GM12872 (cell line): ENCODE results near the gene ATP9A.

ENCODE experiments used
- TF ChIP-seq, protein P1 (sequence below): IDR thresholded peaks from 3 replicates; pipeline ENCODE4 v1.5.1; 2011; ENCODE audit warnings: low read depth, mild to moderate bottlenecking, low read length, moderate library complexity; ENCODE audit not compliant: insufficient read depth

Gene ATP9A

DNA sequence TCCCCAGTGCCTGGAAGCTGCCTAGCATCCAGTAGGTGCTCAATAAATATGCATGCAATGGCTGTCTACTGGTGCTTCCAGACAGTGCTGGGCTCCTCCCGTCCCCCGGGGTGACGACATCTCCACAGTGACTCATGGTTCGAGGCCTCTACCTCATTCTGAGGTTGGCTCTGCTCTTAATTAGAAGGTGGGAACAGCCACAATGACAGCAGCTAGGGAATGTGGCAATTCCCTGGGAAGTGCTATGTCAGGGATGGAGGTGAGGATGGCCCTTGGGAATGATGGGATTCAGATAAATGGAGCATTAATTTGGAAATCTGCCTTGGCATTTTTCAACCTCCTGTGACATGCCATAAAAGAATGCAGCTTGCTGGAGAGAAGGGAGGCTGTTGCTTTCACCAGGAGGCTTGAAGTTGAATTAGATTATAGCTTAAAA is 182.2 kb downstream of the ATP9A start:
- TF ChIP-seq, protein P1, sequence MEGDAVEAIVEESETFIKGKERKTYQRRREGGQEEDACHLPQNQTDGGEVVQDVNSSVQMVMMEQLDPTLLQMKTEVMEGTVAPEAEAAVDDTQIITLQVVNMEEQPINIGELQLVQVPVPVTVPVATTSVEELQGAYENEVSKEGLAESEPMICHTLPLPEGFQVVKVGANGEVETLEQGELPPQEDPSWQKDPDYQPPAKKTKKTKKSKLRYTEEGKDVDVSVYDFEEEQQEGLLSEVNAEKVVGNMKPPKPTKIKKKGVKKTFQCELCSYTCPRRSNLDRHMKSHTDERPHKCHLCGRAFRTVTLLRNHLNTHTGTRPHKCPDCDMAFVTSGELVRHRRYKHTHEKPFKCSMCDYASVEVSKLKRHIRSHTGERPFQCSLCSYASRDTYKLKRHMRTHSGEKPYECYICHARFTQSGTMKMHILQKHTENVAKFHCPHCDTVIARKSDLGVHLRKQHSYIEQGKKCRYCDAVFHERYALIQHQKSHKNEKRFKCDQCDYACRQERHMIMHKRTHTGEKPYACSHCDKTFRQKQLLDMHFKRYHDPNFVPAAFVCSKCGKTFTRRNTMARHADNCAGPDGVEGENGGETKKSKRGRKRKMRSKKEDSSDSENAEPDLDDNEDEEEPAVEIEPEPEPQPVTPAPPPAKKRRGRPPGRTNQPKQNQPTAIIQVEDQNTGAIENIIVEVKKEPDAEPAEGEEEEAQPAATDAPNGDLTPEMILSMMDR, result no peak

DNA sequence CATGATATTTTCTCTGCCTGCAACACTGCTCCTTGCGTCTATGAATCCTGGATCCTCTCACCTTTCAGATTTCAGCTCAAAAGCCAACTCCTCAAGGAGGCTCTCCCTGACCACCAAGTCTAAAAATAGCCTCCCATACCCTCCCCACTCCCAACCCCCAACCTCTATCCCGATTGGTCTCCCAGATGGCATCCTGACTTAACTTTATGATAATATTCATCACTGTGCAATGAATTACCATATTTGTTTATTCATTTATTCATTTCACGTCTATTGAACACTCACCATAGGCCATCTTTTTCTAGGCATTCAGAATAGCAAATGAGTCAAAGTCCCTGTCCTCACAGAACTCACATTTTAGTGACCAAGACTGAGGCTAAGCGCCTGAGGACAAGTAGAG is 183.0 kb downstream of the ATP9A start:
- TF ChIP-seq, protein P1, result no peak

DNA sequence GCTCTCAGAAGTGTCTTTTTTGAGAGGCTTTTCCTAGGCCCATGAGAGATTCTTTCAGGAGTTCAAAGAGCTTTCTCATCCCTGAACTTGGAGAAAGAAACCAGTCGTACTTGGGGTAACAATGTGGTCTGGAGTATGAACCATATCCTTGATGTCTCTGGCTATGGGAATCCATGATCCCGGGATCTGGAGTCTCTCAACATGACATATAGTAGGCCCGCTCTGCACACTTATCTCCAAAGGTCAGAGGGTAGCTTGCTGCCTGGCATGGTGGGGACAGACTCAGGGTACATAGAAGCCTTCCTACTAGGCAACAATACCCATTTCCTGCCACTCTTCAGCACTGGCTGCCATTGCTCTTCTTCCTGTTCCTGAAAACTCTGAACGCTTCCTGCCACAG is 183.5 kb downstream of the ATP9A start:
- TF ChIP-seq, protein P1, result no peak

DNA sequence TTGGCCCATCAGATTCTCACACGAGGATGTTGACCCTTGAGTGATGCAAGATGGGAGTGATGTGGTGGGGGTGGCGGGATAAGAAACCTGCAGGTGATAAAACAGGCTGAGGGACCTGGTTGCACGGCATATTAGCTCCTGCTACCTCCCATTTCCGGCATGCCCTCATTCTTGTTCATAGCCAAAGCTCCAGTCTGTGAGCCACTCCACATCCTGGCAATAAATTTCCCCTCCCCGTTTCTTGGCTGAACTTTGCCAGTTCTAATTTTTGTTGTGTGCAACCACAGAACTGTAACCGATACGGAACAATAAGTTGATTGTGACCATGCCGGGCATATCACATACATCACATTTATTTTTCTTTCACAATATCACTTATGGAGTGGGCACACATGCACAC is 184.1 kb downstream of the ATP9A start:
- TF ChIP-seq, protein P1, result no peak

DNA sequence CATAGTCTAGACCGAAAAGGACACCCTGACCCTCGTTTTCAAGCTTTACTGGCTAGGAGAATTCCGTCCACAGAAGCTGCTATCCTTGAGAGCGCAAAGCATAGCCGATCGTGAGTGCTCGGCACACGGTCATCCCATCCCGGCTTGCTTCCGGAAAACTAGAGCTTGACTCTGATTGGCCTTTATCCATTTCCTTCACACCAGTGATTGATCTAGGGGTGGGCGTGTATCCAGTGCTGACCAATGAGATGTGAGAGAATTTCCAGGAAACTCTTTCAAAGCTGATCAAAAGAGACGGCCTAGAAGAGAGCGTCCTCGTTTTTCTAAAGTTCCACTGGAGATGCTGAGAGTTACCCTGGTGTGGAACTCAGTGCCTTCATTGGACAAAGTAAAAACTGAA is 184.7 kb downstream of the ATP9A start:
- TF ChIP-seq, protein P1, result no peak

DNA sequence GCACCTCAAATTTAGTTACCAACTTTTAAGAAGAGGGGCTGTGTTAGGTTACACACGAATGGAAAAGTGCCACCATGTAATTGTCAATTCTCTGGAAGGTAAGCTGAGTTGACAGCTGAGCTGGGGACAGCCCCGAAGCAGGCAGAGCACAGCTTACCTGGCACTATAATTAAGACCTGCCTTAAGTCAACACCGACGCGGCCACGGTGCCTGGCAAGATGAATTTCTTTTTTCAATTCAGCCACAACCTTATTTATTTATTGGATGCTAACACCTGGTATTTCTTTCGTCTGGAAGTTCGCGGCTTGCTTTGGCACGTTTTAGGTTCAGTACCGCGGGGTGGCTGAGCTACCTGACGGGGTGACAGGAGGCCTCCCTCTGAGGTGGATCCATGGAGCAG is 185.1 kb downstream of the ATP9A start:
- TF ChIP-seq, protein P1, result no peak

DNA sequence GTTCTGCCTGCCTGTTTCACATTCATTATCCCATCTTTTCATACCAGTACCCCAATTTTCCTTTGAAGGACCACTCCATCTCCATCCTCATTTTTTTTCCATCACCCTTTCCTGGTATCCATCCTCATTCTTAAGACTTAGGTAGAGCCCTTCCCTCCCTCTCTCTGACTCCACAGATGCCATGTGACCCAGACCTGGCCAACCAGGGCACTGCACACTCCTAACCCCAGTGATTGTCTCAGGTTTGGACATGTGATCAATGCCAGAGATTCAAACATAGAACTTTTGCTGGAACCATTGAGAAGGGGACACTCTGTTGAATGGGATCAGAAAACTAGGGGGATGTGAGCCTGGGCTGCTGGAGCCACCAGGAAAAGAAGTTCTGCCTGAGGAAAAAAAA is 186.6 kb downstream of the ATP9A start:
- TF ChIP-seq, protein P1, result no peak

DNA sequence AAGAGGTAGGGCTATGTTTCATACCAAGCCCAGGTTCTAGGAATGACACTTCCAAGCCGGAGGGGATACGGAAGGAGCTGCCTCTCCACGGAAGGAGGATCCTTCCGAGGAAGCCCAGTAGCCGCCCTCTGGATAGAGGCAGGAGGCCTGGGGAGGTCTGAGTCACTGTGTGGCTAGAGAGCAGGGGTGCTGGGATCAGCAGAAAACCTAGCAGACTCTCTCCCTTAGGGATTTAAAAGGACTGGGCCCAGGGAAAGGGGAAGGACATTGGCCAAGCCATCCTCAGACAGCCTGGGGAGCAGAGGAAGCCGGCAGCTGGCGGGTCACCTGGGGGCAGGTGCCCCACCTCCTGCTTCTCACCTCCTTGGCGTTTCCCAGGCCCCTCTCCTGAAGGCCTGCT is 189.1 kb downstream of the ATP9A start:
- TF ChIP-seq, protein P1, result no peak
